A549 (cell line): ENCODE data around the gene CNTN5. TPM values are rescaled to one million over a fixed set of nuclear protein-coding genes. Genes with fewer than 3 reads are reported as not detected.

Experiments used
- ATAC-seq, 2 experiments: fragments of 200-7000 bp in 1 of 2; fragments of >200 bp in 1 of 2; cut with Nextera tagmentation in 1 of 2; cut with Tn5 transposase in 1 of 2; 3 replicates each; pipeline versions ENCODE4 v1.8.0 to v1.9.1; 2018 to 2020; ENCODE audit warnings: mild to moderate bottlenecking in 1 of 2, moderate library complexity in 1 of 2
- CTCF ChIA-PET: fragments of 300-600 bp; sonication (Branson Sonifier 250); formaldehyde crosslinking; extraction: SDS; loops from one replicate; lab custom pipeline; 2021; ENCODE audit warnings: antibody characterized with exemption, inconsistent platforms; lab: Yijun Ruan, JAX
- POLR2A ChIA-PET: fragments of 350-600 bp; formaldehyde crosslinking; extraction: SDS; loops from one replicate; lab custom pipeline; 2021; ENCODE audit warnings: antibody characterized with exemption, inconsistent platforms; lab: Yijun Ruan, JAX
- DNase-seq, 2 experiments: peaks; one replicate each; pipeline versions ENCODE4 v3.0.0 to v3.0.0-alpha.2; 2011 to 2016; ENCODE audit warnings: low read depth in 1 of 2, low spot score in 1 of 2
- FAIRE-seq: peaks from 2 replicates; lab custom pipeline; 2011; peaks lifted over from hg19 to GRCh38; lab: Jason Lieb, UNC
- H3K27ac ChIP-seq, 2 experiments: fragments of >200 bp; sonication (Bioruptor Twin); formaldehyde crosslinking; 3 replicates each; pipeline ENCODE4 v1.5.1; 2016 to 2017
- H3K4me1 ChIP-seq: fragments of >200 bp; sonication (Bioruptor Twin); formaldehyde crosslinking; 3 replicates; pipeline ENCODE4 v1.6.1; 2016
- H3K4me2 ChIP-seq: fragments of >200 bp; sonication (Bioruptor Twin); formaldehyde crosslinking; 3 replicates; pipeline ENCODE4 v1.6.1; 2016
- H3K4me3 ChIP-seq: fragments of >200 bp; sonication (Bioruptor Twin); formaldehyde crosslinking; 3 replicates; pipeline ENCODE4 v1.5.1; 2016
- H3K9me3 ChIP-seq: fragments of >200 bp; sonication (Bioruptor Twin); formaldehyde crosslinking; 3 replicates; pipeline ENCODE4 v1.6.1; 2016
- BCL3 ChIP-seq: fragments of >200 bp; sonication (Bioruptor Twin); formaldehyde crosslinking; IDR thresholded peaks from 3 replicates; pipeline ENCODE4 v1.6.1; 2016
- BHLHE40 ChIP-seq: IDR thresholded peaks from 2 replicates; pipeline ENCODE4 v1.6.1; 2012; ENCODE audit warnings: low read depth, low read length, inconsistent platforms
- CBX2 ChIP-seq: fragments of 200-600 bp; sonication (generic); IDR thresholded peaks from 2 replicates; pipeline ENCODE4 v1.6.1; 2016; ENCODE audit warnings: low read depth, mild to moderate bottlenecking, borderline replicate concordance
- CEBPB ChIP-seq, 2 experiments: fragments of >200 bp in 1 of 2; sonication (Bioruptor Twin) in 1 of 2; formaldehyde crosslinking in 1 of 2; IDR thresholded peaks; 2 replicates each; pipeline ENCODE4 v1.6.1; 2012 to 2016
- CHD4 ChIP-seq: fragments of 200-600 bp; sonication (generic); IDR thresholded peaks from 2 replicates; pipeline ENCODE4 v1.6.1; 2016; ENCODE audit warnings: antibody characterized with exemption, mild to moderate bottlenecking, borderline replicate concordance
- CTCF ChIP-seq: fragments of >200 bp; sonication (Bioruptor Twin); formaldehyde crosslinking; IDR thresholded peaks from 3 replicates; pipeline ENCODE4 v1.5.1; 2016
- EHF ChIP-seq: fragments of 250-450 bp; sonication (Bioruptor Pico); IDR thresholded peaks from 2 replicates; pipeline ENCODE4 v1.5.0; 2020; ENCODE audit warnings: mild to moderate bottlenecking
- FOSB ChIP-seq: fragments of 250-450 bp; sonication (Bioruptor Pico); IDR thresholded peaks from 2 replicates; pipeline ENCODE4 v1.5.0; 2020; ENCODE audit warnings: mild to moderate bottlenecking, moderate library complexity
- FOSL2 ChIP-seq, 2 experiments: fragments of 450-650 bp in 1 of 2; fragments of >200 bp in 1 of 2; sonication (Bioruptor Twin) in 1 of 2; formaldehyde crosslinking; IDR thresholded peaks; 2 replicates each; pipeline versions ENCODE4 v1.5.0 to v1.6.1; 2016 to 2020; ENCODE audit warnings: mild to moderate bottlenecking in 1 of 2, moderate library complexity in 1 of 2
- FOXS1 ChIP-seq: fragments of 250-450 bp; sonication (Bioruptor Pico); IDR thresholded peaks from 2 replicates; pipeline ENCODE4 v1.5.0; 2020; ENCODE audit warnings: mild to moderate bottlenecking, moderate library complexity
- HOXB13 ChIP-seq: fragments of 250-450 bp; sonication (Bioruptor Pico); IDR thresholded peaks from 2 replicates; pipeline ENCODE4 v1.5.0; 2020; ENCODE audit warnings: low read depth, mild to moderate bottlenecking, moderate library complexity
- JUN ChIP-seq, 2 experiments: fragments of >200 bp; sonication (Bioruptor Twin); formaldehyde crosslinking; IDR thresholded peaks; 2 replicates in 1 of 2; 3 replicates in 1 of 2; pipeline ENCODE4 v1.6.1; 2016 to 2017
- JUNB ChIP-seq: fragments of >200 bp; sonication (Bioruptor Twin); formaldehyde crosslinking; IDR thresholded peaks from 2 replicates; pipeline ENCODE4 v1.6.1; 2016
- KDM5A ChIP-seq: fragments of 200-600 bp; sonication (generic); IDR thresholded peaks from 2 replicates; pipeline ENCODE4 v1.6.1; 2016; ENCODE audit warnings: antibody characterized with exemption, mild to moderate bottlenecking
- MAX ChIP-seq: IDR thresholded peaks from 2 replicates; pipeline ENCODE4 v1.6.1; 2012
- MYC ChIP-seq: IDR thresholded peaks from 2 replicates; pipeline ENCODE4 v1.6.1; 2012; ENCODE audit warnings: mild to moderate bottlenecking, inconsistent platforms, low read length, improper control_type of control experiment, borderline replicate concordance
- NFE2L2 ChIP-seq: fragments of 150-350 bp; conservative IDR thresholded peaks from 2 replicates; pipeline ENCODE4 v1.6.1; 2014; ENCODE audit warnings: low read length
- RAD21 ChIP-seq, 2 experiments: fragments of >200 bp in 1 of 2; sonication (Bioruptor Twin) in 1 of 2; formaldehyde crosslinking in 1 of 2; IDR thresholded peaks in 1 of 2; conservative IDR thresholded peaks in 1 of 2; 2 replicates in 1 of 2; 3 replicates in 1 of 2; pipeline ENCODE4 v1.6.1; 2012 to 2018; ENCODE audit warnings: inconsistent platforms in 1 of 2
- RARB ChIP-seq: fragments of 250-450 bp; sonication (Bioruptor Pico); IDR thresholded peaks from 2 replicates; pipeline ENCODE4 v1.8.0; 2021; ENCODE audit warnings: mild to moderate bottlenecking, moderate library complexity
- SMC3 ChIP-seq: fragments of >200 bp; sonication (Bioruptor Twin); formaldehyde crosslinking; IDR thresholded peaks from 3 replicates; pipeline ENCODE4 v1.6.1; 2018; ENCODE audit warnings: inconsistent platforms
- ZSCAN20 ChIP-seq: fragments of 250-450 bp; sonication (Bioruptor Pico); IDR thresholded peaks from 2 replicates; pipeline ENCODE4 v1.8.0; 2022; ENCODE audit warnings: mild to moderate bottlenecking, moderate library complexity
- WGBS: methylation state at CpG from one replicate; pipeline ENCODE4 v1.1.6; 2017; ENCODE audit errors: missing lambda C conversion rate; 5-methylcytosine and 5-hydroxymethylcytosine counted together
- polyA plus RNA-seq, 4 experiments: library from polyadenylated mRNA; depleted of rRNA in 3 of 4; stranded (reverse); fragments of >200 nt; fragmentation: RNase III in 1 of 4; extraction: RNeasy Plus Mini Kit Qiagen cat#74134 plus additional on column Dnase treatment in 1 of 4; gene quantifications; 2 replicates in 3 of 4; 3 replicates in 1 of 4; pipeline ENCODE4 v1.2.3, GENCODE V29; 2011 to 2017

Gene CNTN5
- polyA plus RNA-seq, 2 of the 4 experiments (the other 2 are of a cell fraction), result 0.08 TPM; not detected in 1

- TF ChIP-seq SMC3 (no peak), CEBPB (IDR thresholded peaks at IDR 0.05) (no peak), MAX (no peak), BHLHE40 (no peak), JUNB (no peak), EHF (CRISPR knock-in tag) (no peak)
Observed at GRCh38 chr11:99349151-99349673, 328.5 kb downstream of the CNTN5 start (continued).

- Histone ChIP-seq H3K4me3 (no peak overlapping the region), H3K9me3 (no peaks in the 10 kb centered on the region), H3K27ac (no peak overlapping the region), H3K4me2 (no peak overlapping the region), H3K4me1 (no peaks in the 10 kb centered on the region)
- 20% methylated on average over 1 of the region's 1 CpG for WGBS
- POLR2A ChIA-PET, result no interaction called here
- DNase-seq (no peak), ATAC-seq (no peak), FAIRE-seq (no peak)
- no peak for TF ChIP-seq ZSCAN20
- no peak for TF ChIP-seq BHLHE40
- no peak for TF ChIP-seq NFE2L2
- TF ChIP-seq KDM5A, result no peak
- no peak for TF ChIP-seq FOSL2 (IDR thresholded peaks at IDR 0.05)
- no peak for TF ChIP-seq FOSL2 (CRISPR knock-in tag; IDR thresholded peaks at IDR 0.05)
- no peak for TF ChIP-seq MYC
- no peak for TF ChIP-seq FOSB
- TF ChIP-seq RARB (CRISPR knock-in tag), result no peak
- TF ChIP-seq HOXB13 (CRISPR knock-in tag), result no peak
- no peak for TF ChIP-seq CBX2
- TF ChIP-seq RAD21 (conservative IDR thresholded peaks at IDR 0.05 in 1 of 2, IDR thresholded peaks at IDR 0.05 in 1 of 2), result no peak
- no peak for TF ChIP-seq FOXS1 (CRISPR knock-in tag)
- TF ChIP-seq, all 56 proteins: peak for 0
- CTCF ChIA-PET, result no interaction called here
Observed at GRCh38 chr11:99351624-99352023, 330.9 kb downstream of the CNTN5 start.

- no peak for ATAC-seq
- no peak for FAIRE-seq
- no peak for TF ChIP-seq CTCF
- no peak for TF ChIP-seq JUN (IDR thresholded peaks at IDR 0.05)
- TF ChIP-seq BCL3, result no peak
- TF ChIP-seq CHD4, result no peak
- TF ChIP-seq SMC3, result no peak
Observed at GRCh38 chr11:99352642-99353041, 331.9 kb downstream of the CNTN5 start.

More at GRCh38 chr11:99352642-99353041, 331.9 kb downstream of the CNTN5 start:
- Histone ChIP-seq H3K4me3 (no peak overlapping the region), H3K9me3 (no peaks in the 10 kb centered on the region), H3K27ac (no peak overlapping the region), H3K4me2 (no peak overlapping the region), H3K4me1 (no peaks in the 10 kb centered on the region)
- CTCF ChIA-PET, result no interaction called here
- POLR2A ChIA-PET, result no interaction called here
- WGBS, result 81% methylated on average over 5 of the region's 5 CpGs
- DNase-seq, result no peak
